SK-N-SH treated with all-trans-retinoic acid at 6 μM for 48 hours (cell line): Measurements from ENCODE around the gene CACNA1B.

Experiments
- ATAC-seq: fragments of 200-7000 bp; cut with Tn5 transposase; 3 replicates; pipeline ENCODE4 v1.9.1; 2020; ENCODE audit warnings: mild to moderate bottlenecking, moderate library complexity
- ARNTL ChIP-seq: fragments of 450-650 bp; formaldehyde crosslinking; IDR thresholded peaks from 2 replicates; pipeline ENCODE4 v1.5.0; 2020; ENCODE audit warnings: low read depth, mild to moderate bottlenecking, moderate library complexity, borderline replicate concordance
- BACH2 ChIP-seq: fragments of 250-450 bp; sonication (Bioruptor Pico); IDR thresholded peaks from 2 replicates; pipeline ENCODE4 v1.9.0; 2021; ENCODE audit warnings: mild to moderate bottlenecking, borderline replicate concordance
- CSRNP3 ChIP-seq: fragments of 250-450 bp; sonication (Bioruptor Pico); IDR thresholded peaks from 2 replicates; pipeline ENCODE4 v1.5.1; 2021; ENCODE audit warnings: mild to moderate bottlenecking, moderate library complexity
- ESRRG ChIP-seq: fragments of 250-450 bp; sonication (Bioruptor Pico); IDR thresholded peaks from 2 replicates; pipeline ENCODE4 v1.6.1; 2021; ENCODE audit warnings: mild to moderate bottlenecking
- GLIS3 ChIP-seq: fragments of 250-450 bp; sonication (Bioruptor Pico); IDR thresholded peaks from 2 replicates; pipeline ENCODE4 v1.5.0; 2020; ENCODE audit warnings: mild to moderate bottlenecking, moderate library complexity
- ISL1 ChIP-seq: fragments of 250-450 bp; sonication (Bioruptor Pico); IDR thresholded peaks from 2 replicates; pipeline ENCODE4 v2.1.2; 2022; ENCODE audit warnings: mild to moderate bottlenecking, moderate library complexity
- OSR1 ChIP-seq: fragments of 250-450 bp; sonication (Bioruptor Pico); IDR thresholded peaks from 2 replicates; pipeline ENCODE4 v1.8.0; 2022; ENCODE audit warnings: moderate library complexity, mild to moderate bottlenecking, inconsistent platforms
- PATZ1 ChIP-seq: fragments of 250-450 bp; sonication (Bioruptor Pico); IDR thresholded peaks from 2 replicates; pipeline ENCODE4 v1.8.0; 2020; ENCODE audit warnings: mild to moderate bottlenecking, moderate library complexity, borderline replicate concordance
- POU6F1 ChIP-seq: fragments of 250-450 bp; sonication (Bioruptor Pico); IDR thresholded peaks from 2 replicates; pipeline ENCODE4 v1.8.0; 2021; ENCODE audit warnings: low read depth, mild to moderate bottlenecking, moderate library complexity, borderline replicate concordance
- PPARA ChIP-seq: fragments of 250-450 bp; sonication (Bioruptor Pico); IDR thresholded peaks from 2 replicates; pipeline ENCODE4 v1.5.0; 2020; ENCODE audit warnings: mild to moderate bottlenecking, borderline replicate concordance
- RARB ChIP-seq: fragments of 250-450 bp; sonication (Bioruptor Pico); IDR thresholded peaks from 2 replicates; pipeline ENCODE4 v1.8.0; 2021; ENCODE audit warnings: mild to moderate bottlenecking, moderate library complexity
- SNAI2 ChIP-seq: fragments of 250-450 bp; sonication (Bioruptor Pico); IDR thresholded peaks from 2 replicates; pipeline ENCODE4 v1.5.0; 2020; ENCODE audit warnings: mild to moderate bottlenecking, moderate library complexity
- TCF4 ChIP-seq: fragments of 250-450 bp; sonication (Bioruptor Pico); IDR thresholded peaks from 2 replicates; pipeline ENCODE4 v1.8.0; 2021; ENCODE audit warnings: mild to moderate bottlenecking, moderate library complexity, borderline replicate concordance
- TOX ChIP-seq: fragments of 250-450 bp; sonication (Bioruptor Pico); IDR thresholded peaks from 2 replicates; pipeline ENCODE4 v1.8.0; 2021; ENCODE audit warnings: mild to moderate bottlenecking, moderate library complexity, borderline replicate concordance
- TSHZ2 ChIP-seq: fragments of 250-450 bp; sonication (Bioruptor Pico); IDR thresholded peaks from 2 replicates; pipeline ENCODE4 v1.5.0; 2020; ENCODE audit warnings: mild to moderate bottlenecking, moderate library complexity
- ZFP3 ChIP-seq: fragments of 250-450 bp; sonication (Bioruptor Pico); IDR thresholded peaks from 2 replicates; pipeline ENCODE4 v1.5.0; 2020; ENCODE audit warnings: mild to moderate bottlenecking, moderate library complexity
- ZFP30 ChIP-seq: fragments of 450-650 bp; formaldehyde crosslinking; IDR thresholded peaks from 2 replicates; pipeline ENCODE4 v1.5.0; 2022; ENCODE audit warnings: mild to moderate bottlenecking, moderate library complexity
- ZNF565 ChIP-seq: fragments of 450-650 bp; formaldehyde crosslinking; conservative IDR thresholded peaks from 2 replicates; pipeline ENCODE4 v1.5.0; 2020; ENCODE audit warnings: low read depth, mild to moderate bottlenecking, moderate library complexity
- ZNF70 ChIP-seq: fragments of 450-650 bp; formaldehyde crosslinking; IDR thresholded peaks from 2 replicates; pipeline ENCODE4 v1.5.0; 2020; ENCODE audit warnings: mild to moderate bottlenecking, moderate library complexity
- ZNF8 ChIP-seq: fragments of 450-650 bp; formaldehyde crosslinking; IDR thresholded peaks from 2 replicates; pipeline ENCODE4 v1.5.0; 2020; ENCODE audit warnings: mild to moderate bottlenecking, moderate library complexity

The CACNA1B gene

GRCh38 chr9:137876269-137876668, 1.3 kb upstream of the CACNA1B start (continued):
- TF ChIP-seq TSHZ2: no peak
- TF ChIP-seq ZNF70 (CRISPR knock-in tag): no peak
- no peak for TF ChIP-seq ZNF565 (CRISPR knock-in tag)
- TF ChIP-seq ZFP3 (CRISPR knock-in tag): no peak
- TF ChIP-seq ESRRG: no peak
- no peak for TF ChIP-seq ISL1 (CRISPR knock-in tag)
- TF ChIP-seq PATZ1: no peak

GRCh38 chr9:137876781-137877386, 698 bp upstream of the CACNA1B start:
- no peak for ATAC-seq
- TF ChIP-seq TOX (CRISPR knock-in tag) (no peak), POU6F1 (CRISPR knock-in tag) (no peak), ZNF70 (CRISPR knock-in tag) (no peak), CSRNP3 (CRISPR knock-in tag) (no peak), TSHZ2 (no peak), RARB (no peak), GLIS3 (CRISPR knock-in tag) (no peak), ISL1 (CRISPR knock-in tag) (no peak), ZNF8 (CRISPR knock-in tag) (no peak), PATZ1 (no peak), ZFP30 (CRISPR knock-in tag) (no peak), PPARA (CRISPR knock-in tag) (no peak), TCF4 (CRISPR knock-in tag) (no peak), ZNF565 (CRISPR knock-in tag) (no peak), ESRRG (no peak), ZFP3 (CRISPR knock-in tag) (no peak), OSR1 (CRISPR knock-in tag) (no peak), BACH2 (CRISPR knock-in tag) (no peak), ARNTL (CRISPR knock-in tag) (no peak), SNAI2 (CRISPR knock-in tag) (no peak)
